Measurements from ENCODE around the gene FAM124B.

FAM124B gene

GRCh38 chr2:224436634-224437033 lies 34.7 kb upstream of the FAM124B start:
- H3K79me1 ChIP-seq (ENCODE audit: low read length) = no peaks in the 10 kb centered on the region
- no peaks in the 10 kb centered on the region for H3K9me3 ChIP-seq (ENCODE audit: insufficient read depth, low read depth, low read length)
- DNase-seq = no peak
- peaks cover 0 to 4% of the 10 kb centered on the region in 2 experiments for H3K4me1 ChIP-seq (ENCODE audit: control insufficient read depth in 1 of 2, insufficient read depth in 2 of 2, low read length in 2 of 2)
- H2AFZ ChIP-seq (ENCODE audit: insufficient read depth, low read length, poor library complexity) = no peak overlapping the region
- no peak overlapping the region for H3K27ac ChIP-seq (ENCODE audit: low read depth, low read length)
- no peak overlapping the region for H3K4me3 ChIP-seq (ENCODE audit: low read depth, low read length)
- H3K27me3 ChIP-seq (ENCODE audit: insufficient read depth, low read length) = no peaks in the 10 kb centered on the region
- no peak overlapping the region for H4K91ac ChIP-seq (ENCODE audit: low read depth, low read length)
- no peak overlapping the region for H2BK120ac ChIP-seq (ENCODE audit: insufficient read depth, low read length, poor library complexity)
- H2AK5ac ChIP-seq (ENCODE audit: low read length) = no peak overlapping the region
- no peak overlapping the region for H3K4me2 ChIP-seq (ENCODE audit: low read length)
- H4K8ac ChIP-seq (ENCODE audit: low read depth, low read length) = no peak overlapping the region
- no peaks in the 10 kb centered on the region for H3K36me3 ChIP-seq (ENCODE audit: control insufficient read depth in 1 of 2, insufficient read depth in 2 of 2, low read length in 2 of 2)
- WGBS (ENCODE audit: extremely low coverage, insufficient coverage, insufficient read length) = no CpG with 5 or more reads among the region's 1 CpG
- H4K12ac ChIP-seq (ENCODE audit: low read depth, low read length) = no peak overlapping the region
- no peak overlapping the region for H2BK5ac ChIP-seq (ENCODE audit: low read depth, low read length, poor library complexity)
- H2BK12ac ChIP-seq (ENCODE audit: low read length) = no peak overlapping the region
- no peak overlapping the region for H3K4ac ChIP-seq (ENCODE audit: low read depth, low read length)
- no peak overlapping the region for H3K9ac ChIP-seq (ENCODE audit: low read length)
- H3K23ac ChIP-seq (ENCODE audit: low read length) = no peak overlapping the region
- H3K14ac ChIP-seq (ENCODE audit: low read length) = no peak overlapping the region
- no peak overlapping the region for H3K18ac ChIP-seq (ENCODE audit: low read length)
- no peaks in the 10 kb centered on the region for H3K79me2 ChIP-seq (ENCODE audit: control insufficient read depth, insufficient read depth, low read length, poor library complexity)

GRCh38 chr2:224434618-224435017 lies 32.7 kb upstream of the FAM124B start:
- peaks cover 0 to 4% of the 10 kb centered on the region in 2 experiments for H3K4me1 ChIP-seq (ENCODE audit: control insufficient read depth in 1 of 2, insufficient read depth in 2 of 2, low read length in 2 of 2)
- H2BK120ac ChIP-seq (ENCODE audit: insufficient read depth, low read length, poor library complexity) = no peak overlapping the region
- H3K36me3 ChIP-seq (ENCODE audit: control insufficient read depth in 1 of 2, insufficient read depth in 2 of 2, low read length in 2 of 2) = no peaks in the 10 kb centered on the region
- H2AFZ ChIP-seq (ENCODE audit: insufficient read depth, low read length, poor library complexity) = no peak overlapping the region
- no peak overlapping the region for H3K14ac ChIP-seq (ENCODE audit: low read length)
- H3K27me3 ChIP-seq (ENCODE audit: insufficient read depth, low read length) = no peaks in the 10 kb centered on the region
- WGBS (ENCODE audit: extremely low coverage, insufficient coverage, insufficient read length) = no CpG with 5 or more reads among the region's 4 CpGs
- H3K79me1 ChIP-seq (ENCODE audit: low read length) = no peaks in the 10 kb centered on the region
- no peak overlapping the region for H2BK12ac ChIP-seq (ENCODE audit: low read length)
- no peak overlapping the region for H4K8ac ChIP-seq (ENCODE audit: low read depth, low read length)
- H3K4me2 ChIP-seq (ENCODE audit: low read length) = no peak overlapping the region
- no peak overlapping the region for H3K4me3 ChIP-seq (ENCODE audit: low read depth, low read length)
- H3K4ac ChIP-seq (ENCODE audit: low read depth, low read length) = no peak overlapping the region
- no peak overlapping the region for H2BK5ac ChIP-seq (ENCODE audit: low read depth, low read length, poor library complexity)
- no peak overlapping the region for H3K27ac ChIP-seq (ENCODE audit: low read depth, low read length)
- peaks cover 8% of the 10 kb centered on the region for H3K9me3 ChIP-seq (ENCODE audit: insufficient read depth, low read depth, low read length)
- no peak overlapping the region for H4K91ac ChIP-seq (ENCODE audit: low read depth, low read length)
- H3K9ac ChIP-seq (ENCODE audit: low read length) = no peak overlapping the region
- no peak overlapping the region for H3K23ac ChIP-seq (ENCODE audit: low read length)
- H3K18ac ChIP-seq (ENCODE audit: low read length) = no peak overlapping the region
- H4K12ac ChIP-seq (ENCODE audit: low read depth, low read length) = no peak overlapping the region
- H2AK5ac ChIP-seq (ENCODE audit: low read length) = no peak overlapping the region
- no peak for DNase-seq
- no peaks in the 10 kb centered on the region for H3K79me2 ChIP-seq (ENCODE audit: control insufficient read depth, insufficient read depth, low read length, poor library complexity)

GRCh38 chr2:224433442-224433841 lies 31.5 kb upstream of the FAM124B start:
- no peaks in the 10 kb centered on the region for H3K36me3 ChIP-seq (ENCODE audit: control insufficient read depth in 1 of 2, insufficient read depth in 2 of 2, low read length in 2 of 2)
- H3K4ac ChIP-seq (ENCODE audit: low read depth, low read length) = no peak overlapping the region
- no peak overlapping the region for H4K8ac ChIP-seq (ENCODE audit: low read depth, low read length)
- H3K4me1 ChIP-seq (ENCODE audit: control insufficient read depth in 1 of 2, insufficient read depth in 2 of 2, low read length in 2 of 2) = no peaks in the 10 kb centered on the region
- H2AK5ac ChIP-seq (ENCODE audit: low read length) = no peak overlapping the region
- H2BK5ac ChIP-seq (ENCODE audit: low read depth, low read length, poor library complexity) = no peak overlapping the region
- H3K4me3 ChIP-seq (ENCODE audit: low read depth, low read length) = no peak overlapping the region
- no CpG with 5 or more reads among the region's 10 CpGs for WGBS (ENCODE audit: extremely low coverage, insufficient coverage, insufficient read length)
- no peak for DNase-seq
- H3K18ac ChIP-seq (ENCODE audit: low read length) = no peak overlapping the region
- H3K14ac ChIP-seq (ENCODE audit: low read length) = no peak overlapping the region
- H3K23ac ChIP-seq (ENCODE audit: low read length) = no peak overlapping the region
- H2BK12ac ChIP-seq (ENCODE audit: low read length) = no peak overlapping the region
- no peak overlapping the region for H3K9ac ChIP-seq (ENCODE audit: low read length)
- no peaks in the 10 kb centered on the region for H3K79me1 ChIP-seq (ENCODE audit: low read length)
- H3K9me3 ChIP-seq (ENCODE audit: insufficient read depth, low read depth, low read length) = peaks cover 8% of the 10 kb centered on the region
- H3K27me3 ChIP-seq (ENCODE audit: insufficient read depth, low read length) = no peaks in the 10 kb centered on the region
- no peaks in the 10 kb centered on the region for H3K79me2 ChIP-seq (ENCODE audit: control insufficient read depth, insufficient read depth, low read length, poor library complexity)
- H2AFZ ChIP-seq (ENCODE audit: insufficient read depth, low read length, poor library complexity) = no peak overlapping the region
- no peak overlapping the region for H4K12ac ChIP-seq (ENCODE audit: low read depth, low read length)
- no peak overlapping the region for H2BK120ac ChIP-seq (ENCODE audit: insufficient read depth, low read length, poor library complexity)
- H4K91ac ChIP-seq (ENCODE audit: low read depth, low read length) = no peak overlapping the region
- H3K4me2 ChIP-seq (ENCODE audit: low read length) = no peak overlapping the region
- no peak overlapping the region for H3K27ac ChIP-seq (ENCODE audit: low read depth, low read length)

GRCh38 chr2:224432003-224432579 lies 30.2 kb upstream of the FAM124B start:
- Histone ChIP-seq H3K4me1 (ENCODE audit: control insufficient read depth in 1 of 2, insufficient read depth in 2 of 2, low read length in 2 of 2) (no peaks in the 10 kb centered on the region), H2BK120ac (ENCODE audit: insufficient read depth, low read length, poor library complexity) (no peak overlapping the region), H3K36me3 (ENCODE audit: control insufficient read depth in 1 of 2, insufficient read depth in 2 of 2, low read length in 2 of 2) (no peaks in the 10 kb centered on the region), H3K4me2 (ENCODE audit: low read length) (no peak overlapping the region), H4K8ac (ENCODE audit: low read depth, low read length) (no peak overlapping the region), H3K23ac (ENCODE audit: low read length) (no peak overlapping the region), H4K12ac (ENCODE audit: low read depth, low read length) (no peak overlapping the region), H4K91ac (ENCODE audit: low read depth, low read length) (no peak overlapping the region), H2AK5ac (ENCODE audit: low read length) (no peak overlapping the region), H3K14ac (ENCODE audit: low read length) (no peak overlapping the region), H3K27me3 (ENCODE audit: insufficient read depth, low read length) (no peaks in the 10 kb centered on the region), H3K9ac (ENCODE audit: low read length) (no peak overlapping the region), H3K18ac (ENCODE audit: low read length) (no peak overlapping the region), H3K9me3 (ENCODE audit: insufficient read depth, low read depth, low read length) (peaks cover 8% of the 10 kb centered on the region), H2AFZ (ENCODE audit: insufficient read depth, low read length, poor library complexity) (no peak overlapping the region), H3K4ac (ENCODE audit: low read depth, low read length) (no peak overlapping the region), H2BK5ac (ENCODE audit: low read depth, low read length, poor library complexity) (no peak overlapping the region), H3K79me2 (ENCODE audit: control insufficient read depth, insufficient read depth, low read length, poor library complexity) (no peaks in the 10 kb centered on the region), H3K4me3 (ENCODE audit: low read depth, low read length) (no peak overlapping the region), H3K79me1 (ENCODE audit: low read length) (no peaks in the 10 kb centered on the region), H2BK12ac (ENCODE audit: low read length) (no peak overlapping the region), H3K27ac (ENCODE audit: low read depth, low read length) (no peak overlapping the region)
- no peak for DNase-seq
- no CpG with 5 or more reads among the region's 6 CpGs for WGBS (ENCODE audit: extremely low coverage, insufficient coverage, insufficient read length)

Data from trophoblast cell (in vitro differentiated cells and primary cell).